NCI-H1694 treated with DMSO at 0.1 percent for 48 hours (cell line): ENCODE measurements around the gene IRGC.
"Not testable (repeated sequence)": the region's sequence is repeated elsewhere in the genome, so short reads cannot be mapped to it uniquely, and the experiment has no call there.

ENCODE experiments used
- DNase-seq: peaks from one replicate; lab custom pipeline; 2025; lab: John Stamatoyannopoulos, UW

The IRGC gene

GRCh38 chr19:43715776-43716175 lies at the start of gene IRGC:
Gene IRGC, plus strand, starts transcription at chr19:43716076. Its CDS starts 2,483 bp downstream, at chr19:43718559.
- no peak for DNase-seq

GRCh38 chr19:43667126-43667875 lies 48.6 kb upstream of the IRGC start:
- no peak for DNase-seq

GRCh38 chr19:43667876-43668405 lies 47.9 kb upstream of the IRGC start:
- DNase-seq: peak; percentile 96

GRCh38 chr19:43668406-43669109 lies 47.3 kb upstream of the IRGC start:
- DNase-seq: peak; percentile 96

- DNase-seq: no peak
Measured at GRCh38 chr19:43672061-43672679, 43.7 kb upstream of the IRGC start.

- no peak for DNase-seq
Measured at GRCh38 chr19:43673637-43674036, 42.2 kb upstream of the IRGC start.

- DNase-seq: no peak
Measured at GRCh38 chr19:43674183-43674582, 41.7 kb upstream of the IRGC start.

GRCh38 chr19:43674596-43674995 lies 41.3 kb upstream of the IRGC start:
- no peak for DNase-seq

- no peak for DNase-seq
Measured at GRCh38 chr19:43675269-43675879, 40.5 kb upstream of the IRGC start.

GRCh38 chr19:43675906-43676305 lies 40.0 kb upstream of the IRGC start:
- DNase-seq: no peak

- DNase-seq: no peak
Measured at GRCh38 chr19:43678512-43679261, 37.2 kb upstream of the IRGC start.

- no peak for DNase-seq
Measured at GRCh38 chr19:43681821-43682220, 34.1 kb upstream of the IRGC start.

- not testable (repeated sequence) for DNase-seq
Measured at GRCh38 chr19:43682269-43682668, 33.6 kb upstream of the IRGC start.

- no peak for DNase-seq
Measured at GRCh38 chr19:43682824-43683661, 32.8 kb upstream of the IRGC start.

GRCh38 chr19:43683905-43684304 lies 32.0 kb upstream of the IRGC start:
- no peak for DNase-seq

GRCh38 chr19:43684326-43684725 lies 31.6 kb upstream of the IRGC start:
- no peak for DNase-seq

GRCh38 chr19:43687660-43687997 lies 28.2 kb upstream of the IRGC start:
- DNase-seq: no peak

GRCh38 chr19:43688059-43688701 lies 27.7 kb upstream of the IRGC start:
- no peak for DNase-seq

GRCh38 chr19:43690444-43690843 lies 25.4 kb upstream of the IRGC start:
- no peak for DNase-seq

- DNase-seq: no peak
Measured at GRCh38 chr19:43690890-43691289, 25.0 kb upstream of the IRGC start.
